Measurements from ENCODE around the gene ZNF365. TPM values are rescaled to one million over a fixed set of nuclear protein-coding genes. Genes with fewer than 3 reads are reported as not detected.

Gene ZNF365
- total RNA-seq, 1 donor from 2014 or later, result 0.63 TPM

GRCh38 chr10:62442894-62443669 lies 68.9 kb downstream of the ZNF365 start:
- TF ChIP-seq CTCF (conservative IDR thresholded peaks at IDR 0.05), result no peak
- no peak for DNase-seq (ENCODE audit: extremely low spot score, unreplicated experiment)
- Mint-ChIP-seq H3K4me3 (no peak overlapping the region), H3K9me3 (no peaks in the 10 kb centered on the region), H3K27me3 (peaks cover 13% of the 10 kb centered on the region), H3K36me3 (no peaks in the 10 kb centered on the region), H3K4me1 (ENCODE audit: unreplicated experiment) (peaks cover 26% of the 10 kb centered on the region), H3K27ac (no peak overlapping the region)

GRCh38 chr10:62443866-62444265 lies 69.7 kb downstream of the ZNF365 start:
- Mint-ChIP-seq H3K9me3 (no peaks in the 10 kb centered on the region), H3K27me3 (peaks cover 13% of the 10 kb centered on the region), H3K36me3 (no peaks in the 10 kb centered on the region), H3K27ac (no peak overlapping the region), H3K4me1 (ENCODE audit: unreplicated experiment) (peaks cover 26% of the 10 kb centered on the region), H3K4me3 (no peak overlapping the region)
- no peak for DNase-seq (ENCODE audit: extremely low spot score, unreplicated experiment)
- TF ChIP-seq CTCF (conservative IDR thresholded peaks at IDR 0.05), result no peak

DNA sequence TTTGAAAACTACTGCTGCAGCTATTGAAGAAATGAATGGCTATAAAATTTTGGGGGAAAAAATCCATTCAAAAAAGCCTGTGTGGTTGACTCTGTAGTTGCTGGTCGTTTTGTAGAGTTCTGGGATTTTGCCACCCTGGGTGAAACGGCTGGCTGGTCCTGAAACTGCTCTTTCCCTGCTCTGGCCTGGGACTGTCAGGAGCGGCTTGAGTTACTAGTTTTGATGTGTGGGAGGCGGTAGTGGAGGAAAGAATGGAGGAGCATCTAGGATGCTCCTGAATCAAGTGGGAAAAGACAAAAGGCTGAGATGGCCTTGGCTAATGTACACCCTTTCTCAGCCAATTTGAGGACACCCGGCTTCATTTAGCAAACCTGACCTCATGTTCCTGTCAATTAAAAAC lies 72.5 kb downstream of the ZNF365 start:
- Mint-ChIP-seq H3K27me3 (peaks cover 5% of the 10 kb centered on the region), H3K36me3 (no peaks in the 10 kb centered on the region), H3K4me1 (ENCODE audit: unreplicated experiment) (peaks cover 26% of the 10 kb centered on the region), H3K9me3 (no peaks in the 10 kb centered on the region), H3K4me3 (no peak overlapping the region), H3K27ac (no peak overlapping the region)
- no peak for DNase-seq (ENCODE audit: extremely low spot score, unreplicated experiment)
- no peak for TF ChIP-seq CTCF (conservative IDR thresholded peaks at IDR 0.05)

- no peak overlapping the region for H3K27ac Mint-ChIP-seq
Observed at GRCh38 chr10:62450912-62451610, 76.9 kb downstream of the ZNF365 start.

GRCh38 chr10:62451611-62451975 lies 77.4 kb downstream of the ZNF365 start:
- H3K27ac Mint-ChIP-seq, result no peak overlapping the region
- no peak for TF ChIP-seq CTCF (conservative IDR thresholded peaks at IDR 0.05)
- peaks cover 8% of the 10 kb centered on the region for H3K4me1 Mint-ChIP-seq (ENCODE audit: unreplicated experiment)
- H3K36me3 Mint-ChIP-seq, result no peaks in the 10 kb centered on the region
- no peak overlapping the region for H3K4me3 Mint-ChIP-seq
- DNase-seq (ENCODE audit: extremely low spot score, unreplicated experiment), result no peak
- H3K9me3 Mint-ChIP-seq, result peaks cover 6% of the 10 kb centered on the region
- peaks cover 3% of the 10 kb centered on the region for H3K27me3 Mint-ChIP-seq

More at GRCh38 chr10:62450912-62451610, 76.9 kb downstream of the ZNF365 start:
- Mint-ChIP-seq H3K36me3 (no peaks in the 10 kb centered on the region), H3K27me3 (peaks cover 3% of the 10 kb centered on the region), H3K4me3 (no peak overlapping the region), H3K4me1 (ENCODE audit: unreplicated experiment) (peaks cover 8% of the 10 kb centered on the region), H3K9me3 (peaks cover 6% of the 10 kb centered on the region)
- no peak for TF ChIP-seq CTCF (conservative IDR thresholded peaks at IDR 0.05)
- no peak for DNase-seq (ENCODE audit: extremely low spot score, unreplicated experiment)

Other genes starting within 250 kb of the ZNF365 start
- gene RTKN2, start 105.5 kb upstream of the ZNF365 start, total RNA-seq (ENCODE audit: low replicate concordance), result 3.2 and 10.0 TPM in 2 replicates

All from type B pancreatic cell (in vitro differentiated cells).